GM21529 (cell line): ENCODE results near the gene GBF1.
"Not testable (repeated sequence)": the region's sequence is repeated elsewhere in the genome, so short reads cannot be mapped to it uniquely, and the experiment has no call there.

Experiments used
- ATAC-seq: cut with Tn5 transposase; IDR thresholded peaks from one replicate; pipeline ENCODE4 v1.9.1; 2021; ENCODE audit not compliant: unreplicated experiment

GBF1 gene

DNA sequence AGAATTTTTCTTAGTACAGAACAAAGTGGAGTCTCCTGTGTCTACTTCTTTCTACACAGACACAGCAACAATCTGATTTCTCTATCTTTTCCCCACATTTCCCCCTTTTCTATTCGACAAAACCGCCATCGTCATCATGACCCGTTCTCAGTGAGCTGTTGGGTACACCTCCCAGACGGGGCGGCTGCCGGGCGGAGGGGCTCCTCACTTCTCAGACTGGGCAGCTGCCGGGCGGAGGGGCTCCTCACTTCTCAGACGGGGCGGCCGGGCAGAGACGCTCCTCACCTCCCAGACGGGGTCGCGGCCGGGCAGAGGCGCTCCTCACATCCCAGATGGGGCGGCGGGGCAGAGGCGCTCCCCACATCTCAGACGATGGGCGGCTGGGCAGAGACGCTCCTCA, 56.0 kb downstream of the GBF1 start:
- not testable (repeated sequence) for ATAC-seq

DNA sequence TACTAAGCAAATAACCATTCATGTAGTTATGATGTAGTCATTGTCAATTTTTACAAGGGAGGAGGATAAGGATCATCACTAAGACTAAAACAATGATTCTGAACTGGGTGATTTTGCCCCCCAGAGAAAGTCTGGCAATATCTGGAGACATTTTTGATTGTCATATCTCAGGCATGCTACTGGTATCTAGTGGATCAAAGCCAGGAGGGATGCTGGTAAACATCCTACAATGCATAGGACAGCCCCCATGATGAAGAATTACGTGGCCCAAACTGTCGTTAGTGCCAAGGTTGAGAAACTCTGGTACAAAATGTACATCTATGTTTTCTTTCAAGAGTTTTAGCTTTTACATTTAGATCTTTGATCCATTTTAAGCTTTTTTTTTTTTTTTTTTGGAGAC, 57.3 kb downstream of the GBF1 start:
- no peak for ATAC-seq

DNA sequence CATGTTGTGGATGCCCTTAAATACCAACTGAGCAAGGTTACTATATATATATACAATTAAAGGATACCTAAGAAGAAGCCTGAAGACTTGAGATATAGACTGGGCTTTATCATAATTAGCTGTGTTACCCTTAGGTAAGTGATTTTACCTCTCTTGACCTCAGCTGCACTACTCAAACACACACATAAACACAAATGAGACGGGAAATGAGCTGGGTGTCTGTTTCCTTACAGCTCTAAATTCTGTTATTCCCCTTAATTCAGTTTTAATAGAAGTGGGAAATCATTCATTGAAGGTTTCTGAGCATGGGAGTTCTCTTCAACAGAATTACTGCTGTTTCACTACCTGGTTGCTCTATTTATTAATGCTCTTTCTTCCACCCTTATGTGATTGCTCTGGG, 60.7 kb downstream of the GBF1 start:
- ATAC-seq: no peak

DNA sequence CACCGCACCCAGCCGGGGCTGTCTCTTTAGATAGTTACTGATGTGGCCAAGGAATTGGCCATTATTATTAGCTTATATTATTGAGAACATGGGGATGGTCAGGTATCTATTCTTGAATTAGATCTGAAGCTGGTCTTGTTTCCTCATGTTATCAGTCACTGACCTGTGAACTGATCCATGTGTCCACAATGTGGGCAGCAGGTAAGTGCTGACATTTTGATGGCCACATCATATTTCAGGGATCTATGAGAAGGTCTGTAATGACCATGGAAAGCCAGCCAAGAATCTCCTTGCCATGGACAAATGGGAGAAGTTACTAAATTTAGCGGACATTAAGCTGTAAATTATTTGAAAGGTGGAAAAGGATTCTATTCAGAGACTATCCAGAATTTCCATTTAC, 61.4 kb downstream of the GBF1 start:
- no peak for ATAC-seq

DNA sequence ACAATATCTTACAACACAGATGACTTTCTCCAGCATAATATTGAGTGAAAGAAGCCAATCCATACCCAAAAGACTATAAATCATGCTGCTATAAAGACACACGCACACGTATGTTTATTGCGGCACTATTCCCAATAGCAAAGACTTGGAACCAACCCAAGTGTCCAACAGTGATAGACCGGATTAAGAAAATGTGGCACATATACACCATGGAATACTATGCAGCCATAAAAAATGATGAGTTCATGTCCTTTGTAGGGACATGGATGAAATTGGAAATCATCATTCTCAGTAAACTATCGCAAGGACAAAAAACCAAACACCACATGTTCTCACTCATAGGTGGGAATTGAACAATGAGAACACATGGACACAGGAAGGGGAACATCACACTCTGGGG, 63.0 kb downstream of the GBF1 start:
- not testable (repeated sequence) for ATAC-seq

DNA sequence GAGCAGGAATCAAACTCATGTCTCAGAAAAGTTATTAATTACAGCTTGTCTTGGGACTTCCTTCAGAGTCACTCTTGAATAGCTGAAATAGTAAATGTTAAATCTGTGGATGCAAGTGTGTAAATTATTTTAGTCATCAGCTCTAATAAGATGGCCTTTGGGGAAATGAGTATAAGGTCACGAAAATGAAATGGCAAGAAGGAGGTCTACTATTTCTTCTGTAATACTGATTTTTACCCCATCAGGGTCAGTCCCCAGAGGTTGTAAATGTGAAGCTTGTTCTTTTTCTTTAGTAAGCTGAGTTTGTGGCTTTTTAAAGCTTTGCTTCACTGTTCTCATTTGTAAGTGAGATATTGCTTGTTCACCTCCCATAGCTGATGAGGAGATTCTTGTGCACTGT, 63.9 kb downstream of the GBF1 start:
- no peak for ATAC-seq

DNA sequence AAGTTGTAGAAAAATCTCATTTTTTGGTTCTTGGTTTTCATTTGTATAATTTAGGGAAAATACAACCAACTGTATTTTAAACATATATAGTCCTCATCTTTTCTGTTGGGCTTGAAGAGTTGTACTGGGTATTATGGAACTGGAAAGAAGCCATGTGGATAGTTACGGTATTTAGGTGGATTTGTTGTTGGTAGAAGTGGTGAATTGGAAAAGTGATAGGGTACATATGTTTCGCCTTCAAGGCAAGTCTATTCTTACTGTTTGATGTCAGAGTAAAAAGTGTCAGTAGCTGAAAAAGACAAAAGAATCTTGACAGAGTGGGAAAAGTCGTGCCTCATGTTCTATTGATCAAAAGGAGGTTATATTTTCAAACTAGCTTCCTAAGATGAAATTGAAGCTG, 64.6 kb downstream of the GBF1 start:
- ATAC-seq: no peak

DNA sequence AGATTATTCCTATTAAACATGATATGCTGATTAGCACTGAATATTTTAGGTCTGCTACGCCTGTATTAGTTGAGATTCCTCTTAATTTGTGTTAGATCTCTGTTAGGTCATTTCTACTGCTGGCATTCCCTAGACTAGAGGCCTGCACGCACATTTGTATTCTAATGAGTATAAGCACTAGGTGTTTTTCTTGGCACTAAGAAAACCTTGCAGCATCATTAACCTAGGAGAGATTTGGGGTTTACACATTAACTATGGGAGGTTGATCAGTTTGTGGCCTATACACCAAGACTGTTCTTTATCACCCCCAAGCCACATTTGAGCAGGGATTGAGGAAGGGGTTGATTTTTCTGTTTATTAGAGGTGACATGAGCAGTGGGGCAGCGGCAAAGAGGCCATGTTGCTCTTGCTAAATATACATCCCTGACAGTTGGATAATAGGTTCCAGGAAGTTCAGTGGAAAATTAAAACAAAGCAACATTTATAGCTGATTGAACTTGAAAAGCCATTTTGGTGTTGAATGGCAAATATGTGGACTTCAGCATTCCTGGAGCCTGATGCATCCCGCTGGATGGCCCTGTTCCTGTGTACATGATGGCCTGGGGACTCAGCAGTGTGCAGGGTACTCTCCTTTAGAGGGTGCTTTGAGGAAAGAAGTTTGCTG, 65.2 kb downstream of the GBF1 start:
- ATAC-seq: no peak

DNA sequence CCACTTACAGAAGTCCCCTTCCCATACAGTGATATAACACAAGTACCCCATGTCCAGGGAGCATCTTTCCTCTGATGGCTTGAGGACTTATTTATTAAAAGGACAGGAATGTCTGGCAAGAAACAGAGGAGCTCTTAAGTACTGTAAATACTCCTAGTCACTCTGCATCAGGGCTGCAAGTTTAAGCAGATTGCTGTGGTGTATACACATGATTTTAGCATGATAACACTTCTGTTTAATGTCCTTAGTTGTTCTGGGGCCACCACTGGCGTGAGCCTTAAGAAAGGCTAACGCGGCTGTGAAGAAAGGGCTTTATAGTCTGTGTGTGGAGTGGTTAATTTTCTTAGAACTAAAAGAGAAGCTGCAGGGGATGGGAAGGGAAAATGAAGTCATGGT, 65.7 kb downstream of the GBF1 start:
- ATAC-seq: no peak

DNA sequence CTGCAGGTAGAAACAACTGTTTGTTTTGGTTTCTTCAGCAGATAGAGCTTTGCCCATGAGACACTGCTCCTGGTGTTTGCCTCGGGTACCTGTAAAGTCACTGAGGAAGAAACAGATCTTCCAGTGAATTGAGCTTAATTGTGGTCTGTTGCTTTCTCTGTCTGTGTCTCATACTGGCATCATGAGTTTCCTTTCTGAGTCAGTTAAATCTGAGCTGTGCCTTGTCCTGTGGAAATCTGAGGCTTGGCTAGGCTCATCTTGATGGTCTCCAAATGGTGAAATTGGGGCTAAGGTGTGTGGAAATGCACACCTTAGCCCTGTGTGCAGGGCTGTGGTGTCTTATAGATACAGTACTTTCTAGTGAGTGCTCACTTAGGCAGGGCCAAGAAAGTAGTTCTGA, 67.4 kb downstream of the GBF1 start:
- ATAC-seq: no peak

DNA sequence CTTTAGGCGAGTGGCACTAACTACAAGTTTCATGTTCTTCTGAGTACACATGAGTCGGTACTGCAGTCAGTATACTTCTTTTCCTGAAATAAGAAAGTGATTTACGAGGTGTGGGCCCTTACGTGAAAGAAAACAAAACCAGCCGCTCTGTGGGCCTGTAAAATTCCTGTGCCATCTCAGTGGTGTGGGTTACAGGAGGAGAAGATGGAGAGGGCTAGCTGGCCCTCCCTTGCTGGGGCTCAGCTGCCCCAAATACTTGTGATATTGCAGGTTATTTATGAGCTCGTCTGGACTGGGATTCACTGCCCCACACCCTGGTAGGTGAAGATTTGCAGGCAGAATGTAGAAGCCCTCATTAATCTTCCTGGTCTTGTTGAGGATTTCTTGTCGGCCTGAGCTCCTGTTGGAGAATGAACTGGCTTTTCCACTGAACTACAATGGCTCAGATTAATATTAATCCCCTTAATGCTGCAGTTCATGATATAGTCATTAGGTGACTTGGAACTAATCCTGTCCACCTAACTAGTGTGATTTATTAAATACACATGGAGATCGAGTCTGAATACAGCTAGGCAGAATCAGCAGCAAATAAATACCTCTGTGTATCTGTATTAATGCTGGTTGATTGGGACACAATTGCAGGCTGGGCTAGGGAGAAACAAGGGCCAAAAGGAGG, 68.0 kb downstream of the GBF1 start:
- ATAC-seq: no peak

DNA sequence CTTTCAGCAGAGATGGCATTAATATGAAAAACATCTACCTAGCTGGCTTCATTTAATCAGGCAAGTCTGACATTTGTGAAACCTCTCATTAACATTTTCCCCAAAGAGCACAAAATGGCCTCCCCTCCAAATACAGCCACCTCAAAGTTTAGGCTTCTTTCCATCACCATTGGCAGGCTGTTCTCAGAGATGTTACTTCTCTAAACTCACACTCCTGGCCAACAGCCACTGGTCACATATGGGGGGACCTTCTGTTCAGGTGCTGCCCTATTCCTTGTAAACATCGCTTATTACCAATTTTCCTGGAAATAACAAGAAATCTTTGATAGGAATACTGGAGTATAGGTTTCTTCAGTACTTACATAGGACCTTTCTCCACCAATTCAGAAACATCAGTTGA, 69.5 kb downstream of the GBF1 start:
- ATAC-seq: no peak

DNA sequence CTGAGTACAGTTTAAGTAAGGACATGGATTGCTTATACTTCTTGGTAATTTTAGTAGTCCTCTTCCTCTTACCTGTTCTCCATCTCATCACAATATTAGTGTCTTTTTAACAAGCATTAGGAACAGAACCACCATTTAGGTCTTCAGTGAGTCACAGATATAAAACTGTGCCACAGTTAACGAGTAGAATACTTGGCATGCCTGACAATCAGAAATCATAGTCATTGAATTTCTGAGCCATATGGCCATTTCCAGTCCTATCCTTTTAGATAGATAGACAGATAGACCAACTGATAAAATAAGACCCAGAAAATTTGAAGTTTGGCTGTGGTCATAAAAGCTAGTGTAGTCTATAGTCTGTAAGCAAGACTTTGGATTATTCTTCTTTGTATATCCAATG, 71.1 kb downstream of the GBF1 start:
- ATAC-seq: no peak

DNA sequence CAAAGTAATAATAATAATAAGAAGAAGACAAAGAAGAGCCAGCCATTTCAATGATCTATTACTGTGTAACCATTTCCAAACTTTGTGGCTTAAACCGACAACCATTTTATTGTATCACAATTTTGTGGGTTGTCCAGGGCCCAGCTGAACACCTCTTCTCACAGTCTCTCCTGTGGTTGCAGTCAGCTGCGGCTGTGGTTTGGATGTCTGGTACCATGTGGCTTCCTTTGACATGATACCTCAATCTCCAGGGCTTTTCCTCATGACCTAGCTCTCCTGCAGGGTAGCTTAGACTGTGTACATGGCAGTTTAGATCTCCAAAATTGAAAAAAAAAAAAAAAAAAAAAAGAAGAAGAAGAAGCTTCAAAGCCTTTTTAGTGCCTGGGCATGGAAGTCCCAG, 77.6 kb downstream of the GBF1 start:
- no peak for ATAC-seq

DNA sequence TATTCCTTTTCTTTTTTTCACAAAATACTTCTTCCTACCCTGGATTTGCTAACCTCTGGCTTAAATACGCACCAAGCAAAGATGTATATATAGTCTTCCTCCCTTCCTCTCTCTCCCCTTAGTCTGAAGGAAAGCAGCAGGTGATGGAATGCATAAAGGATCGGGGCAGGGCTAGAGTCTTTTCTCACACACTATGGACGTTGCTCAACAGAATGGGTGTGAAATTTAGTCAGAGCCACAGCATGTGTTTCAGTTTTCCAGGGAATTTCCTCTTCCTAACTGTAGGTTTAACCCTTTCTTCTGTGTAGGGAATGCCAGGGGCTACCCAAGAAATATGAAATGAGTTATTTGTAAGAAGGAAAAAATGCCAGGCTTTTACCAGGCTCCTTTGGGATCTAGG, 78.7 kb downstream of the GBF1 start:
- no peak for ATAC-seq

DNA sequence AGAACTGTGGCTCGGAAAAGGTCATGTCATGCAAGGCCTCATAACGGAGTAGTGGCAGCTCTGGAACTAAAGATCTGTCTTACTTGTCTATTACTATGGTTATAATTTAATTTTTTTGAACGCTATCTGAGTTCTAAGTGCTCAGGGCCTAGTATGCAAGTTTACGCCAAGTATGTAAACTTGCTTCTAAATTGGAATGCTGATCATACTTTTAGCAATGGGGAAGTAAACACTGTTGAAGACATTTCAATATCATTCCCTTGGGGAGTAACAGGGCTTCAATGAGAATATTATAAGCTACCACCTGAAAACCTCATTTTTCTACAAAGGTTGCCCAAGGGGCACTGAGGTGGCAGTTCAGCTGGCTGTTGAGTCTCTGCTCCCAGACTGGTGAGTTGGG, 80.7 kb downstream of the GBF1 start:
- ATAC-seq: no peak

DNA sequence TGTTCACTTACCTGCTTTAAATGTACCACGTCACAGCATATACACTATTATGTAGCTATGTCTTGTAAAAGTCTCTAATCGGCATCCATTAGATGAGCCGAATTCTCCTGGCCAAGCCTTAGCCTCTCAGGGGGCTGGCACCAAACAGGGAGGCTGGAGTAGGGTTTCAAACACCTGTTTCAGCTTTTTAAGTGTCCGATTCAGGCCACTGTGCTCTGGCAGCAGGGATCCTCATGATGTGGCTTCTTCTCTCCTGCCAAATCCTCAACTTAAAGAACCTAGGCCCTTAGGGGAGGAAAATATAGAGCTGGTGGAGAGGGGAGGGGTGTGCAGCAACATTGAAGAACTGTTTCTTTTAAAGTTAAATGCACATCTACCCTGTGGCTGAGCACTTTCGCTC, 81.7 kb downstream of the GBF1 start:
- no peak for ATAC-seq

DNA sequence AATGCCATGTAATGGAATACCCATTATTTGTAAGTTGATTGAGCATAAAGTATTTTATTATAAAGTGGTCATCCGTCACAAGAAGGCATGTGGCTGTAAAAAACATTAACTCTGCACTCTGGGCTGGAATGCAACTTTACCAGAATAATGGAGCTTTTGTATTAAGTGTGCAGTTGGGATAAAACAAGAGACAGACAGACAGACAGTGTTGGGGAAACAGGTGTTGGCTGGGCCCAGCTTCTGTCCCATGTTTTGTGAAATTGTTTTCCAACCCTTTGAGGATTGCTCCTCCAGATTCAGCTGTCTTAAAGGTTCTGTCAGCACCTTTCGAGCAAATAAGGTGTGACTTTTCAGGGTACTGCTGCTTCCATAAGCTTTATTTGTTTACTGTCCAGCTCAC, 82.3 kb downstream of the GBF1 start:
- no peak for ATAC-seq

DNA sequence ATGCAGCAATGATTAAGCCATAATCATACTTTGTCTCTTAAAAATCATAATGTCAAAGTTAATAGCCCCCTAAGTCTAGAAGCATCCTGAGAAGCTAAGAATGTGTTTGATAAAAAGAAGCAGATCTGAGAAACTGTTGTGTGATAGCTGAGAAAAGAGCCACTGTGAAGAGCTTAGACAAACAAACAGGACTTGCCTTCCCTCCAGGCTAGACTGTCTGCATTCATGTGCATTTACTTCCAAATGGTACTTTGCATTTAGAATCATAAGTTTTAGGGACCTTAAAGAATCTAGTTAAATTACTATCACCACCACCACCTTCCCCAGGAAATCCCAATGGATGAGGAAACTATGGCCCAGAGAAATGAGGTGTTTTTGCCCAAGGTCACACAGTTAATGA, 87.4 kb downstream of the GBF1 start:
- no peak for ATAC-seq

DNA sequence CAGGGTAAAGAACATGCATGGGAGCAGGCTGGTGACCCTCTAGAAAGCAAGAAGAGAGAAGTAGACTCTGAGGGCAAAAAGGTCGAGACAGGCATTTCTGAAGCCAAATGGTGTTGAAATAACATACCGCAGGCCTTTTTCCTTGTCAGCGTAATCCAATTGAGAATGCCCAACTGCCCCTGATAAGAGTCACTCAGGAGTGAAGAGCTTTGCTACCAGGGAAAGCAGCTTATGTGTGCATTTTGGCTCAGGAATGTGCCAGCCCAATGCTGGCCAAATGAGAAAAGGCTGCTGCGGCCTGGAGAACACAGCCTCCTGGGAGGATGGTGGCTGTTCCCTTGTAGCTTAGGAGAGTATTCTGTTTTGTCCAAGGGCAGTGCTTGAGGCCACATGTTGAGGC, 88.8 kb downstream of the GBF1 start:
- no peak for ATAC-seq

DNA sequence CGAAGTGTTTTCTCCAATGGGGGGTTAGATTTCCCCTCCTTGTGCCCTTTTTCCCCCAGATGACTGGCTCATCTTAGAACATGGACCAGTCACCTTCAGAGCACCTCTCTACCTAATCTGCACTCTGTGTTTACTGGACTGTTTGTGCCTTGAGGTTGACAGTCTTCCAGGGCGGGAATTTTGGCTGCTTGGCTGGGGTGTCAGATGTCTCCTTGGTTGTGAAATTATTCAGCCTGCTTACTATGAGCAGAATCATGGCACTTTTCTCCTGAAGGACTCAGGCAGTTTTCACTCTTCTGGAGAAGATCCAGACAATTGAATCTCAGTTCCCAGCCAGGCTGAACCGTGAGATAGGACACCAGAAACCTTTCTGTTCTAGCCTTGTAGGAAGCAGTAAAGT, 89.9 kb downstream of the GBF1 start:
- no peak for ATAC-seq

DNA sequence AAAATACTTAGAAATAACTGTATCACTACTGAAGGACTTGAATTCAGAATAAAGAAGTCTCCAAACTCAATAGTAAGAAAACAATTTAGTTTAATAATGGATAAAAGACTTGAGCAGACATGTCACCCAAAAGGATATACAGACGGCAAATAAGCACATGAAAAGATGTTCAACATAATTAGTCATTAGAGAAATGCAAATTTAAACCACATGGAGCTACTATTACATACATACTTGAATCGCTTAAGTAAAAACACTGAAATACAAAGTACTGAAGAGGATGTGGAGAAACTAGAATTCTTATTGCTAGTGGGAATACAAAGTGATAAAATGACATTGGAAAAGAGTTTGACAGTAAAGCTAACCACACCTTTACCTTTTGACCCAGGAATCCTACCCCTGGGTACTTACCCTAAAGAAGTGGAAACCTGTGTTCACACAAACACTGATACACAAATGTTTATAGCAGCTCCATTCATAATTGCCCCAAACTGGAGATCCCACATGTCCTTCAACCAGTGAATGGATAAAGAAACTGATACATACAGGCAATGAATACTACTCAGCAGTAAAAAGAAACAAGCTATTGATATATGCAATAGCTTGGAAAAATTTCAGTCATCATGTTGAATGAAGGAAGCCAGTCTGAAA, 95.8 kb downstream of the GBF1 start:
- no peak for ATAC-seq

DNA sequence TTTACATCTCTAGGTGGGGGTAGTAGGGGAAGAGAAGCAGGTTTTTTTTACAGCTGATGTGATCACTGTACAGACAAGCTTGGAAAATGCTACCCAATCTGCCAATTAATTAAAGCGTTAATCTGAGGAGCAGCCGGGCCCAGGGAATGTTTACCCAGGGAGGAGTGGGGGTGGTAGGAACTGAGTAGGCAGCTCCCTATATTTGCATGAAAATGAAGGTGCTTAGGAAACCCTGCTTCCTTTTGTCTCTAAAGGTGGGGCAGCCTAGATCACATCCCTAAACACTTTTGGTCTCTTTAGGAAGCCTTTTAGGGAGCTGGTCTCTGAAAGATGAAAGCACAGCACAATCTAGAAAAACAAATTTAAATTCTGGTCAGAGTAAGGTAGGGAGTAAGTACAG, 97.1 kb downstream of the GBF1 start:
- no peak for ATAC-seq
